NCI-H146 treated with DMSO at 0.1 percent for 48 hours (cell line): ENCODE results near the gene DQX1.
"Not testable (repeated sequence)": the region's sequence is repeated elsewhere in the genome, so short reads cannot be mapped to it uniquely, and the experiment has no call there.

Source experiments
- DNase-seq: peaks from one replicate; lab custom pipeline; 2025; ENCODE audit not compliant: unreplicated experiment; lab: John Stamatoyannopoulos, UW

Gene DQX1

DNA sequence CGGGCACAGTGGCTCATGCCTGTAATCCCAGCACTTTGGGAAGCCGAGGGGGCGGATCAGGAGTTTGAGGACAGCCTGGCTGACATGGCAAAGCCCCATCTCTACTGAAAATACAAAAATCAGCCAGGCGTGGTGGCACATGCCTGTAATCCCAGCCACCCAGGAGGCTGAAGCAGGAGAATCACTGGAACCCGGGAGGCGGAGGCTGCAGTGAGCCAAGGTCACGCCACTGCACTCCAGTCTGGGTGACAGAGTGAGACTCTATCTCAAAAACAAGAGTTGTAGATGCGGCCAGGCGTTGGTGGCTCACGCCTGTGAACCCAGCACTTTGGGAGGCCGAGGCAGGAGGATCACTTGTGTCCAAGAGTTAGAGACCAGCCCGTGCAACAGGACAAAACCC, 55.3 kb downstream of the DQX1 start:
- DNase-seq = not testable (repeated sequence)
